ENCODE measurements around the gene ZNF664. TPM values are rescaled to one million over a fixed set of nuclear protein-coding genes. Genes with fewer than 3 reads are reported as not detected.

The ZNF664 gene
- total and polyA plus RNA-seq, 2 of the 8 experiments (the other 6 are each of a cell fraction or from before 2014, with no cell fraction given) = 22.8 to 51.4 TPM

DNA sequence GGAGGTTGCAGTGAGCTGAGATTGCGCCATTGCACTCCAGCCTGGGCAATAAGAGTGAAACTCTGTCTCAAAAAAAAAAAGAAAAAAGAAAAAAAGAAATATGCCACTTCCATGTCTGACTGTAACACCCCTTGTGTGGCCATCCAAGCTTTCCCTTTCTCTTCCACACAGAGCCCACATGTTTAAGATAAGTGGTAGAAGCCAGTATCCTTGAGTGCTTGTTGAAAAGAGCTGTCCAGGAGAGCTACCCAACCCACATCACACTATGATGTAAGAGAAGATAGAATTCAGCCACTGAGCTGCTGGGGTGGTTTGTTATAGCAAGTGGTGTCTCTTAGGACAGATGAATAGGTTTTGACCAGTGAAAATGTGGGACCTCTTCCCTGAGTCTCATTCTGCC is 82.1 kb downstream of the ZNF664 start (continued):
- TF ChIP-seq HDAC2 (IDR thresholded peaks at IDR 0.05; ENCODE audit: borderline replicate concordance in 1 of 2, low read depth in 2 of 2, low read length in 2 of 2) (no peak), TEAD4 (IDR thresholded peaks at IDR 0.05; ENCODE audit: low read depth, low read length) (no peak), NANOG (IDR thresholded peaks at IDR 0.05; ENCODE audit: insufficient read depth, low read depth, low read length, poor library complexity, severe bottlenecking) (no peak), YY1 (IDR thresholded peaks at IDR 0.05; ENCODE audit: low read depth, low read length) (no peak)
